GM12801 (cell line): ENCODE results near the gene DIRAS1.

Source experiments
- CTCF ChIP-seq: IDR thresholded peaks from one replicate; pipeline ENCODE4 v1.5.1; 2011; ENCODE audit warnings: control low read depth; ENCODE audit not compliant: insufficient read length; ENCODE audit errors: extremely low read depth

The DIRAS1 gene

GRCh38 chr19:2751438-2751830, 30.3 kb upstream of the DIRAS1 start:
- TF ChIP-seq CTCF, result no peak

- no peak for TF ChIP-seq CTCF
These were observed 29.8 kb upstream of the DIRAS1 start for GRCh38 chr19:2750808-2751437.

- TF ChIP-seq CTCF, result no peak
These were observed 26.2 kb upstream of the DIRAS1 start for GRCh38 chr19:2747349-2747748.

- no peak for TF ChIP-seq CTCF
These were observed 22.9 kb upstream of the DIRAS1 start for GRCh38 chr19:2744113-2744512.

- TF ChIP-seq CTCF, result no peak
These were observed 21.9 kb upstream of the DIRAS1 start for GRCh38 chr19:2743099-2743498.

DNA sequence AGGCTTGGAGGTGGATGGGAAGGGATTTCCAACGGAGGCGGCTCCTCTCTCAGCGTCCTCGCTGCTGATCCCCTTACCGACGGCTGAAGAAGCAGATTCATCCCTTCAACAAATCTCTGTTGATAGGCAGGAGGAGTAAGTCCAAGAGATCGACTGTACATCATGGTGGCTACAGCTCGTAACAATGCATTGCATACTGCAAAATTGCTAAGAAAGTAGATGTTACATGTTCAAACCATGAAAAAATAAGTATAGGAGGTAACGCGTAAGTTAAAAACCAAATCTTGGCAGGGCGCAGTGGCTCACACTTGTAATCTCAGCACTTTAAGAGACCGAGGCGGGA, 19.1 kb upstream of the DIRAS1 start:
- no peak for TF ChIP-seq CTCF

GRCh38 chr19:2739602-2740313, 18.6 kb upstream of the DIRAS1 start, which contains the start of gene SLC39A3:
Gene SLC39A3 (minus strand): TSS chr19:2740017. CDS start chr19:2737257, 2,760 bp downstream.
- TF ChIP-seq CTCF, result no peak
